Spinal cord (tissue), 10 donors: ENCODE data around the gene SECTM1. TPM values are rescaled to one million over a fixed set of nuclear protein-coding genes. Genes with fewer than 3 reads are reported as not detected.

Experiments used
- DNase-seq, 6 donors: peaks; one replicate each; pipeline versions ENCODE4 v3.0.0 to v3.0.0-alpha.2; 2013 to 2015; ENCODE audit warnings: low spot score in 6 of 6, low read depth in 4 of 6
- H3K27ac ChIP-seq: one replicate; pipeline ENCODE4 v1.5.1; 2013; ENCODE audit warnings: low read depth, low read length, control low read depth
- H3K27me3 ChIP-seq: one replicate; pipeline ENCODE4 v1.6.1; 2013; ENCODE audit warnings: low read length; ENCODE audit not compliant: control insufficient read depth, insufficient read depth
- H3K36me3 ChIP-seq: one replicate; pipeline ENCODE4 v1.6.1; 2013; ENCODE audit warnings: low read length; ENCODE audit not compliant: control insufficient read depth, insufficient read depth
- H3K4me1 ChIP-seq: one replicate; pipeline ENCODE4 v1.6.1; 2013; ENCODE audit warnings: low read length; ENCODE audit not compliant: control insufficient read depth, insufficient read depth
- H3K4me3 ChIP-seq: one replicate; pipeline ENCODE4 v1.5.1; 2013; ENCODE audit warnings: low read depth, low read length, control low read depth
- H3K9me3 ChIP-seq: one replicate; pipeline ENCODE4 v1.6.1; 2013; ENCODE audit warnings: low read length; ENCODE audit not compliant: control insufficient read depth, insufficient read depth
- WGBS: methylation state at CpG from one replicate; pipeline ENCODE4 v1.1.5; 2013; ENCODE audit warnings: missing lambda C conversion rate; ENCODE audit not compliant: insufficient coverage; 5-methylcytosine and 5-hydroxymethylcytosine counted together
- polyA plus RNA-seq, 2 donors: library from polyadenylated mRNA; unstranded; fragments of 120-200 nt; gene quantifications; one replicate each; pipeline ENCODE4 v1.2.1, GENCODE V29; 2013; ENCODE audit not compliant: insufficient read length in 2 of 2
- total RNA-seq, 2 donors: library from RNA; depleted of rRNA in 1 of 2; stranded (reverse); fragments of 120-200 nt in 1 of 2; fragments of >200 nt in 1 of 2; gene quantifications; one replicate each; pipeline versions ENCODE4 v1.2.3 to v1.2.4, GENCODE V29; 2013 to 2014
- donor health status: healthy.

The SECTM1 gene
- total and polyA plus RNA-seq, 4 donors, result 1.9 to 7.4 (median 3.0) TPM

GRCh38 chr17:82328994-82329507 is 4.5 kb downstream of the SECTM1 start:
- no peaks in the 10 kb centered on the region for H3K9me3 ChIP-seq
- 87% methylated on average over 15 of the region's 15 CpGs for WGBS
- peaks cover 38% of the 10 kb centered on the region for H3K27me3 ChIP-seq
- no peak overlapping the region for H3K4me3 ChIP-seq
- no peak for DNase-seq
- H3K36me3 ChIP-seq, result no peaks in the 10 kb centered on the region
- peaks cover 53% of the 10 kb centered on the region for H3K4me1 ChIP-seq
- H3K27ac ChIP-seq, result no peak overlapping the region

GRCh38 chr17:82328141-82328993 is 5.2 kb downstream of the SECTM1 start:
- no peaks in the 10 kb centered on the region for H3K36me3 ChIP-seq
- 68% methylated on average over 23 of the region's 28 CpGs for WGBS
- no peak overlapping the region for H3K27ac ChIP-seq
- H3K9me3 ChIP-seq, result no peaks in the 10 kb centered on the region
- DNase-seq, result no peak
- H3K4me3 ChIP-seq, result no peak overlapping the region
- peaks cover 46% of the 10 kb centered on the region for H3K4me1 ChIP-seq
- H3K27me3 ChIP-seq, result peaks cover 32% of the 10 kb centered on the region

GRCh38 chr17:82327757-82328140 is 5.8 kb downstream of the SECTM1 start:
- H3K4me3 ChIP-seq, result no peak overlapping the region
- H3K4me1 ChIP-seq, result peaks cover 40% of the 10 kb centered on the region
- H3K27ac ChIP-seq, result no peak overlapping the region
- H3K27me3 ChIP-seq, result peaks cover 26% of the 10 kb centered on the region
- no peaks in the 10 kb centered on the region for H3K36me3 ChIP-seq
- no peaks in the 10 kb centered on the region for H3K9me3 ChIP-seq
- DNase-seq, result no peak
- WGBS, result 31% methylated on average over 11 of the region's 16 CpGs

GRCh38 chr17:82327289-82327688 is 6.3 kb downstream of the SECTM1 start:
- DNase-seq, result no peak
- peaks cover 35% of the 10 kb centered on the region for H3K4me1 ChIP-seq
- H3K27ac ChIP-seq, result no peak overlapping the region
- H3K4me3 ChIP-seq, result no peak overlapping the region
- 33% methylated on average over 12 of the region's 15 CpGs for WGBS
- no peaks in the 10 kb centered on the region for H3K9me3 ChIP-seq
- H3K27me3 ChIP-seq, result peaks cover 21% of the 10 kb centered on the region
- H3K36me3 ChIP-seq, result no peaks in the 10 kb centered on the region

GRCh38 chr17:82325286-82326180 is 8.0 kb downstream of the SECTM1 start:
- Histone ChIP-seq H3K27ac (no peak overlapping the region), H3K4me3 (no peak overlapping the region), H3K27me3 (peaks cover 12% of the 10 kb centered on the region), H3K36me3 (no peaks in the 10 kb centered on the region), H3K4me1 (peaks cover 32% of the 10 kb centered on the region), H3K9me3 (no peaks in the 10 kb centered on the region)
- WGBS, result 83% methylated on average over 28 of the region's 30 CpGs
- no peak for DNase-seq

GRCh38 chr17:82324566-82325285 is 8.8 kb downstream of the SECTM1 start:
- Histone ChIP-seq H3K27me3 (peaks cover 7% of the 10 kb centered on the region), H3K27ac (no peak overlapping the region), H3K4me1 (peaks cover 24% of the 10 kb centered on the region), H3K4me3 (no peak overlapping the region), H3K9me3 (no peaks in the 10 kb centered on the region), H3K36me3 (no peaks in the 10 kb centered on the region)
- DNase-seq, result no peak
- WGBS, result 60% methylated on average over 18 of the region's 25 CpGs

- H3K9me3 ChIP-seq, result no peaks in the 10 kb centered on the region
- peaks cover 3% of the 10 kb centered on the region for H3K27me3 ChIP-seq
- no peak overlapping the region for H3K27ac ChIP-seq
- no peak for DNase-seq
- peaks cover 17% of the 10 kb centered on the region for H3K4me1 ChIP-seq
- H3K4me3 ChIP-seq, result no peak overlapping the region
- 65% methylated on average over 20 of the region's 21 CpGs for WGBS
- no peaks in the 10 kb centered on the region for H3K36me3 ChIP-seq
Observed at GRCh38 chr17:82323514-82324234, 9.9 kb downstream of the SECTM1 start.

GRCh38 chr17:82322526-82323453 is 10.8 kb downstream of the SECTM1 start:
- Histone ChIP-seq H3K4me3 (no peak overlapping the region), H3K36me3 (no peaks in the 10 kb centered on the region), H3K9me3 (no peaks in the 10 kb centered on the region), H3K27me3 (peaks cover 3% of the 10 kb centered on the region), H3K27ac (no peak overlapping the region), H3K4me1 (peaks cover 10% of the 10 kb centered on the region)
- WGBS, result 89% methylated on average over 16 of the region's 28 CpGs
- no peak for DNase-seq
